IgD-negative memory B cell (primary cell): ENCODE data around the gene DNTTIP2. TPM values are rescaled to one million over a fixed set of nuclear protein-coding genes. Genes with fewer than 3 reads are reported as not detected.
"Not testable (repeated sequence)": the region's sequence is repeated elsewhere in the genome, so short reads cannot be mapped to it uniquely, and the experiment has no call there.

ENCODE experiments used
- H3K27ac Mint-ChIP-seq, 3 donors: one replicate each; pipeline ENCODE4 v1.8.0; 2020 to 2022; ENCODE audit warnings: mild to moderate bottlenecking in 3 of 3, mixed read lengths in 3 of 3, moderate library complexity in 1 of 3
- H3K27me3 Mint-ChIP-seq: one replicate; pipeline ENCODE4 v1.8.0; 2021; ENCODE audit warnings: mixed read lengths
- H3K36me3 Mint-ChIP-seq: one replicate; pipeline ENCODE4 v1.8.0; 2020; ENCODE audit warnings: mild to moderate bottlenecking, mixed read lengths
- H3K4me1 Mint-ChIP-seq, 3 donors: one replicate each; pipeline ENCODE4 v1.8.0; 2020 to 2022; ENCODE audit warnings: mixed read lengths in 3 of 3, mild to moderate bottlenecking in 1 of 3
- H3K4me3 Mint-ChIP-seq, 4 donors: one replicate each; pipeline ENCODE4 v1.8.0; 2020 to 2022; ENCODE audit warnings: mild to moderate bottlenecking in 4 of 4, mixed read lengths in 4 of 4, moderate library complexity in 3 of 4
- H3K9me3 Mint-ChIP-seq, 3 donors: one replicate each; pipeline ENCODE4 v1.8.0; 2020 to 2021; ENCODE audit warnings: mixed read lengths in 3 of 3, mild to moderate bottlenecking in 1 of 3
- polyA plus RNA-seq: library from polyadenylated mRNA; unstranded; fragments of 300-500 nt; fragmentation: Illumina TruSeq; gene quantifications from one replicate; pipeline ENCODE4 v1.2.3, GENCODE V29; 2021

DNTTIP2 gene
- 76.5 TPM for polyA plus RNA-seq

GRCh38 chr1:93878889-93879586 is at the start of gene DNTTIP2:
TSS of gene DNTTIP2 (minus strand) at chr1:93879206. CDS start at chr1:93879148, 58 bp downstream.
- Mint-ChIP-seq H3K36me3 (peaks cover 6% of the 10 kb centered on the region), H3K27ac (peak within 1 kb of the TSS; percentile 93 to 99 (median 99)), H3K4me3 (peak within 1 kb of the TSS; percentile 95 to 100 (median 98)), H3K4me1 (peaks cover 30 to 44% (median 37%) of the 10 kb centered on the region in 3 donors), H3K27me3 (no peaks in the 10 kb centered on the region), H3K9me3 (no peaks in the 10 kb centered on the region)

GRCh38 chr1:93925206-93925605 is 46.2 kb upstream of the DNTTIP2 start:
- peaks cover 7% of the 10 kb centered on the region for H3K27me3 Mint-ChIP-seq
- H3K9me3 Mint-ChIP-seq = peaks cover 6 to 21% (median 7%) of the 10 kb centered on the region in 3 donors
- H3K36me3 Mint-ChIP-seq = peaks cover 7% of the 10 kb centered on the region
- H3K4me1 Mint-ChIP-seq = no peaks in the 10 kb centered on the region
- no peak overlapping the region for H3K4me3 Mint-ChIP-seq
- no peak overlapping the region for H3K27ac Mint-ChIP-seq

- Mint-ChIP-seq H3K4me3 (no peak overlapping the region), H3K36me3 (peaks cover 1% of the 10 kb centered on the region)
Observed at GRCh38 chr1:93919780-93920179, 40.8 kb upstream of the DNTTIP2 start.

GRCh38 chr1:93917302-93917701 is 38.3 kb upstream of the DNTTIP2 start:
- H3K4me1 Mint-ChIP-seq = peaks cover 0 to 4% (median 1%) of the 10 kb centered on the region in 3 donors

More at GRCh38 chr1:93919780-93920179, 40.8 kb upstream of the DNTTIP2 start:
- peaks cover 0 to 2% (median 0%) of the 10 kb centered on the region in 3 donors for H3K9me3 Mint-ChIP-seq
- no peaks in the 10 kb centered on the region for H3K4me1 Mint-ChIP-seq
- peaks cover 6% of the 10 kb centered on the region for H3K27me3 Mint-ChIP-seq
- no peak overlapping the region for H3K27ac Mint-ChIP-seq

GRCh38 chr1:93910880-93911279 is 31.9 kb upstream of the DNTTIP2 start:
- H3K4me1 Mint-ChIP-seq = peaks cover 11 to 27% (median 18%) of the 10 kb centered on the region in 3 donors
- H3K27me3 Mint-ChIP-seq, H3K36me3 Mint-ChIP-seq, H3K9me3 Mint-ChIP-seq: not testable (repeated sequence)
- H3K27ac Mint-ChIP-seq = peak overlapping the region in 2 of 3 donors; percentile 41 to 46
- H3K4me3 Mint-ChIP-seq = peak overlapping the region in 3 of 4 donors; percentile 53 to 67 (median 61)

More at GRCh38 chr1:93917302-93917701, 38.3 kb upstream of the DNTTIP2 start:
- H3K27me3 Mint-ChIP-seq = peaks cover 7% of the 10 kb centered on the region
- peaks cover 0 to 2% (median 0%) of the 10 kb centered on the region in 3 donors for H3K9me3 Mint-ChIP-seq
- H3K36me3 Mint-ChIP-seq = peaks cover 1% of the 10 kb centered on the region
- H3K27ac Mint-ChIP-seq = no peak overlapping the region
- H3K4me3 Mint-ChIP-seq = no peak overlapping the region

- peak overlapping the region; percentile 67 to 94 (median 76) for H3K27ac Mint-ChIP-seq
- H3K36me3 Mint-ChIP-seq = no peaks in the 10 kb centered on the region
- H3K4me1 Mint-ChIP-seq = peaks cover 12 to 29% (median 18%) of the 10 kb centered on the region in 3 donors
- H3K9me3 Mint-ChIP-seq = no peaks in the 10 kb centered on the region
- H3K4me3 Mint-ChIP-seq = peak overlapping the region in 3 of 4 donors; percentile 90 to 95 (median 92)
- H3K27me3 Mint-ChIP-seq = peaks cover 6% of the 10 kb centered on the region
Observed at GRCh38 chr1:93910305-93910704, 31.3 kb upstream of the DNTTIP2 start.

GRCh38 chr1:93909146-93910050 is 30.4 kb upstream of the DNTTIP2 start, which contains the start of gene GCLM:
TSS of gene GCLM (minus strand) at chr1:93909430. CDS start at chr1:93909163, 267 bp downstream.
- no peaks in the 10 kb centered on the region for H3K36me3 Mint-ChIP-seq
- H3K9me3 Mint-ChIP-seq = no peaks in the 10 kb centered on the region
- H3K4me3 Mint-ChIP-seq = peak within 1 kb of the TSS; percentile 92 to 97 (median 94)
- no peaks in the 10 kb centered on the region for H3K27me3 Mint-ChIP-seq
- H3K27ac Mint-ChIP-seq = peak within 1 kb of the TSS; percentile 80 to 94 (median 91)
- peaks cover 15 to 31% (median 20%) of the 10 kb centered on the region in 3 donors for H3K4me1 Mint-ChIP-seq

- Mint-ChIP-seq H3K4me1 (peaks cover 21 to 33% (median 28%) of the 10 kb centered on the region in 3 donors), H3K36me3 (no peaks in the 10 kb centered on the region), H3K27ac (peak overlapping the region; percentile 52 to 91 (median 80)), H3K9me3 (no peaks in the 10 kb centered on the region), H3K4me3 (peak overlapping the region; percentile 89 to 97 (median 94)), H3K27me3 (no peaks in the 10 kb centered on the region)
Observed at GRCh38 chr1:93908394-93909145, 29.6 kb upstream of the DNTTIP2 start.

GRCh38 chr1:93907718-93908117 is 28.7 kb upstream of the DNTTIP2 start:
- Mint-ChIP-seq H3K27me3 (no peaks in the 10 kb centered on the region), H3K4me1 (peaks cover 21 to 35% (median 28%) of the 10 kb centered on the region in 3 donors), H3K27ac (peak overlapping the region in 2 of 3 donors; percentile 53 to 74), H3K4me3 (peak overlapping the region; percentile 25 to 87 (median 71)), H3K36me3 (no peaks in the 10 kb centered on the region), H3K9me3 (no peaks in the 10 kb centered on the region)

- Mint-ChIP-seq H3K27me3 (no peaks in the 10 kb centered on the region), H3K4me3 (peak overlapping the region in 2 of 4 donors; percentile 41 to 77), H3K9me3 (no peaks in the 10 kb centered on the region), H3K4me1 (peaks cover 21 to 38% (median 28%) of the 10 kb centered on the region in 3 donors), H3K27ac (no peak overlapping the region), H3K36me3 (no peaks in the 10 kb centered on the region)
Observed at GRCh38 chr1:93906480-93906879, 27.5 kb upstream of the DNTTIP2 start.

GRCh38 chr1:93905734-93906133 is 26.7 kb upstream of the DNTTIP2 start:
- Mint-ChIP-seq H3K9me3 (no peaks in the 10 kb centered on the region), H3K4me1 (peaks cover 21 to 38% (median 28%) of the 10 kb centered on the region in 3 donors), H3K36me3 (no peaks in the 10 kb centered on the region), H3K27me3 (no peaks in the 10 kb centered on the region), H3K27ac (no peak overlapping the region), H3K4me3 (peak overlapping the region in 1 of 4 donors; percentile 65)

GRCh38 chr1:93905051-93905450 is 26.0 kb upstream of the DNTTIP2 start:
- H3K4me1 Mint-ChIP-seq = peaks cover 21 to 37% (median 26%) of the 10 kb centered on the region in 3 donors
- no peaks in the 10 kb centered on the region for H3K36me3 Mint-ChIP-seq
- no peak overlapping the region for H3K27ac Mint-ChIP-seq
- H3K9me3 Mint-ChIP-seq = no peaks in the 10 kb centered on the region
- H3K27me3 Mint-ChIP-seq = no peaks in the 10 kb centered on the region
- no peak overlapping the region for H3K4me3 Mint-ChIP-seq

- no peaks in the 10 kb centered on the region for H3K27me3 Mint-ChIP-seq
Observed at GRCh38 chr1:93904228-93904627, 25.2 kb upstream of the DNTTIP2 start.

More at GRCh38 chr1:93904228-93904627, 25.2 kb upstream of the DNTTIP2 start:
- Mint-ChIP-seq H3K4me3 (peak overlapping the region in 3 of 4 donors; percentile 15 to 83 (median 30)), H3K36me3 (no peaks in the 10 kb centered on the region), H3K27ac (peak overlapping the region; percentile 19 to 55 (median 47)), H3K4me1 (peaks cover 21 to 32% (median 23%) of the 10 kb centered on the region in 3 donors), H3K9me3 (no peaks in the 10 kb centered on the region)
